Measurements from ENCODE around the gene PDLIM5. TPM values are rescaled to one million over a fixed set of nuclear protein-coding genes. Genes with fewer than 3 reads are reported as not detected.

Gene PDLIM5
- total RNA-seq, 2 experiments from 2014 or later: 6.3 to 12.6 TPM

DNA sequence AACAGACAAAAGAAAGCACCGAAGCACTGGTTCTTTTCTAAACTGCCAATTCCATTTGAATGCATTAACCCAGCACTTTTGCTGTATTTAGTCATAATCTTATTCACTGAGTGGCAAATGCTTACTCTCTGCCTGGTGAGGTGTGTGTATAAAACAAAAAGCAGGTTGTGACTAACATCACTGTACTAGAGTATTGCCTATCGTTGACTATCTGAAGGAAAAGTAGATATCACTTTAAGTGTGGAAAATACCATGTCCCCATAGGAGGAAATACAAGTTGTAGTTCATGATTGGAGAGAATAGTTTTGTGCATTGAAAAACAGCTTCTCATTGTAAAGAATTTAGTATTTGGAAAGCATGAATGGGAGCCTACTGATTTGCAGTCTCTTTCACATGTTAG, 2.7 kb downstream of the PDLIM5 start:
- BruUV-seq (replicated peaks): no TSS peak
- Histone ChIP-seq H3K9me3 (ENCODE audit: low read length) (no peaks in the 10 kb centered on the region), H3K4me3 (ENCODE audit: low read depth, low read length, poor library complexity, severe bottlenecking) (no peak overlapping the region), H3K4me1 (ENCODE audit: insufficient read depth, low read length, poor library complexity, severe bottlenecking) (peaks cover 19% of the 10 kb centered on the region), H3K79me2 (ENCODE audit: insufficient read depth, low read depth, low read length) (no peaks in the 10 kb centered on the region), H4K20me1 (ENCODE audit: insufficient read depth, low read length) (peaks cover 8% of the 10 kb centered on the region), H3K27ac (ENCODE audit: low read depth, low read length, poor library complexity, severe bottlenecking) (no peak overlapping the region), H3K4me2 (ENCODE audit: low read length) (no peak overlapping the region), H3K9me2 (ENCODE audit: insufficient read depth, low read length) (no peaks in the 10 kb centered on the region), H2AFZ (ENCODE audit: low read length) (no peak overlapping the region), H3K36me3 (ENCODE audit: insufficient read depth, low read length) (no peaks in the 10 kb centered on the region)
- TF ChIP-seq, protein P1, sequence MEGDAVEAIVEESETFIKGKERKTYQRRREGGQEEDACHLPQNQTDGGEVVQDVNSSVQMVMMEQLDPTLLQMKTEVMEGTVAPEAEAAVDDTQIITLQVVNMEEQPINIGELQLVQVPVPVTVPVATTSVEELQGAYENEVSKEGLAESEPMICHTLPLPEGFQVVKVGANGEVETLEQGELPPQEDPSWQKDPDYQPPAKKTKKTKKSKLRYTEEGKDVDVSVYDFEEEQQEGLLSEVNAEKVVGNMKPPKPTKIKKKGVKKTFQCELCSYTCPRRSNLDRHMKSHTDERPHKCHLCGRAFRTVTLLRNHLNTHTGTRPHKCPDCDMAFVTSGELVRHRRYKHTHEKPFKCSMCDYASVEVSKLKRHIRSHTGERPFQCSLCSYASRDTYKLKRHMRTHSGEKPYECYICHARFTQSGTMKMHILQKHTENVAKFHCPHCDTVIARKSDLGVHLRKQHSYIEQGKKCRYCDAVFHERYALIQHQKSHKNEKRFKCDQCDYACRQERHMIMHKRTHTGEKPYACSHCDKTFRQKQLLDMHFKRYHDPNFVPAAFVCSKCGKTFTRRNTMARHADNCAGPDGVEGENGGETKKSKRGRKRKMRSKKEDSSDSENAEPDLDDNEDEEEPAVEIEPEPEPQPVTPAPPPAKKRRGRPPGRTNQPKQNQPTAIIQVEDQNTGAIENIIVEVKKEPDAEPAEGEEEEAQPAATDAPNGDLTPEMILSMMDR (conservative IDR thresholded peaks at IDR 0.05; ENCODE audit: low read length): no peak
- TF ChIP-seq EZH2phosphoT487 (IDR thresholded peaks at IDR 0.05; ENCODE audit: borderline replicate concordance, low read depth, low read length): no peak
- POLR2A ChIA-PET: interaction anchor here (0.8 to 0.9 kb wide), 2 partner anchors 16 to 97 kb away, joined by 3 to 4 read pairs; no protein-coding TSS in a partner anchor
- CTCF ChIA-PET (ENCODE audit: unreplicated experiment): no interaction called here
- DNase-seq (ENCODE audit: low spot score): no peak
- intact Hi-C loops (cut with micrococcal nuclease; ENCODE audit: unreplicated experiment): loop anchor here (5.0 kb wide), 1 partner anchor 247 kb away; the partner anchor contains the start of gene SMARCAD1

GRCh38 chr4:94455081-94455480, 3.3 kb downstream of the PDLIM5 start:
- CTCF ChIA-PET (ENCODE audit: unreplicated experiment): no interaction called here

DNA sequence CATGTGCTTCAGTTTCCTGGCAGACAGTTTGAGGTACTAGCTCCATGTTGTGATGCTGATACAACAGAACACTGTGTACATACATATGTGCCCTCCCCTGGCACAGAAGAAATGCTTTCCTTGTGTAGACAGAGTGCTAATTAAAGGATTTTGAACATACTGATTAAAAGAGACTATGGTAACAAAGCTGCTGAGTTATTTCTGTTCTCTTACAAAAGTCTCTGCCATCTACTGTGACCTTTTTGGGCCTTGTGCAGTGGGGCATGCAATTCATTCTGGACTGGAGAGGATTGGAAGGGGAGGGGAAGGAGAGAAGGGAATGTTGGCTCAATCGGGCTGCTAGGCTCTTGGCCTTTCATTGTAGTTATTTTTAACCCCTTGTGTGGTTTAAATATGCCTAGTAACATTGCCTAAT, 6.0 kb downstream of the PDLIM5 start:
- ChIA-PET POLR2A (interaction anchor here (0.5 kb wide), 1 partner anchor 505 kb away, joined by 3 read pairs; no protein-coding TSS in a partner anchor), CTCF (ENCODE audit: unreplicated experiment) (no interaction called here)
- Histone ChIP-seq H2AFZ (ENCODE audit: low read length) (no peak overlapping the region), H3K36me3 (ENCODE audit: insufficient read depth, low read length) (no peaks in the 10 kb centered on the region), H3K4me3 (ENCODE audit: low read depth, low read length, poor library complexity, severe bottlenecking) (no peak overlapping the region), H3K9me3 (ENCODE audit: low read length) (no peaks in the 10 kb centered on the region), H3K4me1 (ENCODE audit: insufficient read depth, low read length, poor library complexity, severe bottlenecking) (peaks cover 8% of the 10 kb centered on the region), H3K27ac (ENCODE audit: low read depth, low read length, poor library complexity, severe bottlenecking) (no peak overlapping the region), H3K9me2 (ENCODE audit: insufficient read depth, low read length) (no peaks in the 10 kb centered on the region), H3K4me2 (ENCODE audit: low read length) (no peak overlapping the region), H3K79me2 (ENCODE audit: insufficient read depth, low read depth, low read length) (no peaks in the 10 kb centered on the region), H4K20me1 (ENCODE audit: insufficient read depth, low read length) (peaks cover 8% of the 10 kb centered on the region)
- no peak for DNase-seq (ENCODE audit: low spot score)
- no peak for TF ChIP-seq EZH2phosphoT487 (IDR thresholded peaks at IDR 0.05; ENCODE audit: borderline replicate concordance, low read depth, low read length)
- TF ChIP-seq, protein P1 (conservative IDR thresholded peaks at IDR 0.05; ENCODE audit: low read length): no peak
- BruUV-seq (replicated peaks): no TSS peak
- intact Hi-C loops (cut with micrococcal nuclease; ENCODE audit: unreplicated experiment): no loop called here

More at GRCh38 chr4:94455081-94455480, 3.3 kb downstream of the PDLIM5 start:
- Histone ChIP-seq H3K4me1 (ENCODE audit: insufficient read depth, low read length, poor library complexity, severe bottlenecking) (peaks cover 19% of the 10 kb centered on the region), H3K9me3 (ENCODE audit: low read length) (no peaks in the 10 kb centered on the region), H3K4me3 (ENCODE audit: low read depth, low read length, poor library complexity, severe bottlenecking) (no peak overlapping the region), H3K79me2 (ENCODE audit: insufficient read depth, low read depth, low read length) (no peaks in the 10 kb centered on the region), H3K27ac (ENCODE audit: low read depth, low read length, poor library complexity, severe bottlenecking) (no peak overlapping the region), H3K36me3 (ENCODE audit: insufficient read depth, low read length) (no peaks in the 10 kb centered on the region), H3K4me2 (ENCODE audit: low read length) (no peak overlapping the region), H3K9me2 (ENCODE audit: insufficient read depth, low read length) (no peaks in the 10 kb centered on the region), H2AFZ (ENCODE audit: low read length) (no peak overlapping the region), H4K20me1 (ENCODE audit: insufficient read depth, low read length) (peaks cover 8% of the 10 kb centered on the region)
- TF ChIP-seq EZH2phosphoT487 (IDR thresholded peaks at IDR 0.05; ENCODE audit: borderline replicate concordance, low read depth, low read length): no peak
- TF ChIP-seq, protein P1 (conservative IDR thresholded peaks at IDR 0.05; ENCODE audit: low read length): no peak
- POLR2A ChIA-PET: interaction anchor here (0.9 kb wide), 1 partner anchor 15 kb away, joined by 3 read pairs; no protein-coding TSS in a partner anchor
- intact Hi-C loops (cut with micrococcal nuclease; ENCODE audit: unreplicated experiment): no loop called here
- BruUV-seq (replicated peaks): no TSS peak
- no peak for DNase-seq (ENCODE audit: low spot score)
